GM04504 (cell line): Measurements from ENCODE around the gene AOC1.
"Not testable (repeated sequence)": the region's sequence is repeated elsewhere in the genome, so short reads cannot be mapped to it uniquely, and the experiment has no call there.

Experiments used
- DNase-seq: peaks from one replicate; pipeline ENCODE4 v3.0.0-alpha.2; 2012; ENCODE audit warnings: low read depth

Gene AOC1

GRCh38 chr7:150852371-150852905 lies at the start of gene AOC1:
Gene AOC1 (plus strand): TSS chr7:150852517. CDS start chr7:150856471, 3,954 bp downstream.
- no peak for DNase-seq

- DNase-seq: no peak
These were observed 49.0 kb upstream of the AOC1 start for GRCh38 chr7:150803161-150803860.

GRCh38 chr7:150804802-150805201 lies 47.5 kb upstream of the AOC1 start:
- no peak for DNase-seq

GRCh38 chr7:150805864-150806263 lies 46.5 kb upstream of the AOC1 start:
- no peak for DNase-seq

GRCh38 chr7:150806454-150806853 lies 45.9 kb upstream of the AOC1 start:
- no peak for DNase-seq

- no peak for DNase-seq
These were observed 45.5 kb upstream of the AOC1 start for GRCh38 chr7:150806863-150807262.

GRCh38 chr7:150807616-150808438 lies 44.5 kb upstream of the AOC1 start:
- DNase-seq: not testable (repeated sequence)

GRCh38 chr7:150814328-150815001 lies 37.9 kb upstream of the AOC1 start:
- no peak for DNase-seq

- no peak for DNase-seq
These were observed 33.3 kb upstream of the AOC1 start for GRCh38 chr7:150818971-150819370.

GRCh38 chr7:150820148-150820547 lies 32.2 kb upstream of the AOC1 start:
- no peak for DNase-seq

- no peak for DNase-seq
These were observed 31.6 kb upstream of the AOC1 start for GRCh38 chr7:150820578-150821198.

- DNase-seq: no peak
These were observed 29.3 kb upstream of the AOC1 start for GRCh38 chr7:150823043-150823442.

- peak; percentile 3 for DNase-seq
These were observed 28.7 kb upstream of the AOC1 start for GRCh38 chr7:150823484-150824126.

GRCh38 chr7:150824379-150825177 lies 27.7 kb upstream of the AOC1 start:
- DNase-seq: no peak

- no peak for DNase-seq
These were observed 26.1 kb upstream of the AOC1 start for GRCh38 chr7:150826061-150826849.

- no peak for DNase-seq
These were observed 23.9 kb upstream of the AOC1 start for GRCh38 chr7:150828384-150828783.

- DNase-seq: no peak
These were observed 22.9 kb upstream of the AOC1 start for GRCh38 chr7:150829426-150829825.

- no peak for DNase-seq
These were observed 21.4 kb upstream of the AOC1 start for GRCh38 chr7:150830937-150831336.

- no peak for DNase-seq
These were observed 20.5 kb upstream of the AOC1 start for GRCh38 chr7:150831851-150832250.

GRCh38 chr7:150835019-150835418 lies 17.3 kb upstream of the AOC1 start:
- no peak for DNase-seq
